ENCODE results near the gene NECTIN1.
A peak's percentile ranks its signal among the peaks of the same experiment; 100 is the strongest.

NECTIN1 gene

DNA sequence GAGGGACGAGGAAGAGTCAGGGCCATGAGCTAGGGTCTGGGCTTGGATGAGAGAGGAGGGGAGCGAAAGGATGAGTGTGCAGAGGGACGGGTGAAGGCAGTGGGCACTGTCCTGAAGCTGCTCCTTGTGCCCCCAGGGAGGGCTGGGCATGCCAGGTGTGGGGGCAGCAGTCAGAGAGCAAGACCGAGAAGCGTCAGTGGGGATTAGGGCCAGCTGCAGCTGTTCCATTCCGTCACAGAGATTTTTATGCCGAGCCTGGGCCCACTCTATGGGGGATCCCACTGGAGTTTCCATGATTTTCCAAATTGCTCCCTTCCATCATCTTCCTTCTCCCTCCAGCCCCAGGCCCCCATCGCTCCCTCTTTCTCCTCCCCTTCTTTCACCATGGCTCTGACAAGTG lies 93.2 kb downstream of the NECTIN1 start:
- no peak for DNase-seq

GRCh38 chr11:119635041-119635740 lies 93.8 kb downstream of the NECTIN1 start:
- DNase-seq: no peak

- no peak for DNase-seq
Observed at GRCh38 chr11:119634301-119634700, 94.7 kb downstream of the NECTIN1 start.

- DNase-seq: no peak
Observed at GRCh38 chr11:119629834-119630624, 99.0 kb downstream of the NECTIN1 start.

- DNase-seq: no peak
Observed at GRCh38 chr11:119629085-119629484, 99.9 kb downstream of the NECTIN1 start.

GRCh38 chr11:119627286-119627685 lies 101.7 kb downstream of the NECTIN1 start:
- DNase-seq: no peak

DNA sequence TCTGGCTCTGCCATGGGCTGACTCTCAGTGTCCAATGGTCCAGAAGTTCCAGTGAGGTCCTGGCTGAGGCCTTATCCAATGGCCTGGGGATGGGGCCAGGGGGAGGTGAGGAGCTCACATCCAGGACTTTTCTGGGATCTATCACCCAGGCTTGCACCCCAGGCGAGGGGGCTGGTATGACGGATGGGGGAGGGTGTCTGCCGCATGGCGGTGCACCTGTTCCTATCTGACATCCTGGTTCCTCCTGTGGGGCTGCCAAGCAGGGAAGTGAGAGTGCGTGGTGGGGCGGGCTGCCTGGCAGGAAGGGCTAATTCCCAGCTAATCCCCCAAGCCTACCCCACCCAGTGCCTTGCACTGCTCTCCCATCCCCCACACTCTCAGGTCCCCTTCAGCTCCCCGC lies 102.1 kb downstream of the NECTIN1 start:
- DNase-seq: no peak

- DNase-seq: no peak
Observed at GRCh38 chr11:119626197-119626841, 102.7 kb downstream of the NECTIN1 start.

- DNase-seq: no peak
Observed at GRCh38 chr11:119625206-119625978, 103.6 kb downstream of the NECTIN1 start.

DNA sequence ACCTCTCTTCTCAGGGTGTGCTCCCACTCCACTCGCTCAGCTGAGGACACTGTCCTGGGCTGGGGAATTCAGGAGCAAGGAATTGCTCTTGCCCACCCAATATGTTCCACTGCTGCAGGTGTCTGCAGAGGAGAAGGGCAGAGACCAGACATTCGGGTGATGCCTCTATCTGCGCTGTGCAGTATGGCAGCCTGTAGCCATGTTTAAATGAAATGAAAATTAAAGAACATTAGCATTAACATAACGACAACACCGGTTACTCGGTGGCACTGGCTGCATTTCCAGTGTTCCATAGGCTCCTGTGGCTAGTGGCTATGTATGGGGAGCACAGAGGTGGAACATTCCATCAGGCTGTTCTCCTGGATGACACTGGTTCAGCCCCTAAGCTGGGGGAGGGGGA lies 104.4 kb downstream of the NECTIN1 start:
- no peak for DNase-seq

DNA sequence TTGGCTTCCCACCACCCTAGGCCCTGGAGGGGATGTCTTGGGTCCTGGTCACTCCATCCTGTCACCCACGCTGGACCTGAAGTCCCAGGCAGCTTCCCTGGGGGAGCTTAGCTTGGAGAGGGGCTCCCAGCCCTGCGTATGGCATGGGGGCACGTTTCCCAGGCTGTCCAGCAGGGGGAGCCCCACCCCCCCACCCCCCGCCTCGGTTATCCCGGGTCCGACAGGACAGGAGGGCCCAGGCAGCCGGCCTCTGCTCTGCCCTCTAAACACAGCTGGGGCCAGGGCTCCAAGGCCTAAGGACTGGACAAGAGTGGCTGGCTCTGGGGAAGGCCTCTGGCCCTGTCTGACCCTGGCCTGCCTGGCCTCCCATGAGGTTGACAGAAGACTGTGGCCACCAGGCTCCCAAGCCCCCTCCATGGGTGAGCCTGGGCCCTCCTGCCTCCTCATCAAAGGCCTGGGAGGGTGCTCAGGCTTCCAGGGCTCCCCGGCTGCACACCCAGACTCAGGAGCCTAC lies 104.8 kb downstream of the NECTIN1 start:
- no peak for DNase-seq

GRCh38 chr11:119623682-119624081 lies 105.3 kb downstream of the NECTIN1 start:
- no peak for DNase-seq

DNA sequence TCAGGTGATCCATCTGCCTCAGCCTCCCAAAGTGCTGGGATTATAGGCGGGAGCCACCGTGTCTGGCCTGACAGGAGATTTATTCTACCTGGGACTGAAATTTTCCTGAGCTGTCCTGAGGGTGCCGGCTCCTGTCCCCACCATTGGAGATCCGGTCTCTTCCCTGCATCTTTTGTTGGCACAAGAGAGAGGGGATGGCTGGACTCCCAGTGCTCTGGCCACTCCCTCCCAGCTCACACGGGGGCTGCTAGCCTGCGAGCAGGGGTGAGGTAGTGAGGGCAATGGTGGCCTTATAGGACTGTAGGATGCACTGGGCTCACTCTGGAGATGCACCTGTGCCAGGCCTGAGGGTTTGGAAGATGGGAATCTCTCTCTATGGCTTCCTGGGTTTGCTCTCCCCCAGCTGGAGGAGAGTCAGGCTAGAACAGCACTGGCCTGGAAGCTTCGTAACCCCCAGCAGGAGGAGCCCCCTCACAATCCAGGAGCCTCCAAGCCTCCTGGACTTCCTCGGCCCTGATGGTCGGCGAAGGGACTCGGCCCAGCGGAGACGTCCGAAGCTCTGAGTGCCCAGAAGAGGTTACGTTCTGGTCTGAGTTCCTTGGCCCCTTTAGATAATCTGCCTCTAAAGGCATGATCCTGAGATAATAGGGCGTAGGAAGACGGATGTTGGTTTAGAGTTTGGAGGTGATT lies 106.4 kb downstream of the NECTIN1 start:
- DNase-seq: no peak

- no peak for DNase-seq
Observed at GRCh38 chr11:119619665-119620064, 109.3 kb downstream of the NECTIN1 start.

GRCh38 chr11:119618208-119618909 lies 110.6 kb downstream of the NECTIN1 start:
- no peak for DNase-seq

DNA sequence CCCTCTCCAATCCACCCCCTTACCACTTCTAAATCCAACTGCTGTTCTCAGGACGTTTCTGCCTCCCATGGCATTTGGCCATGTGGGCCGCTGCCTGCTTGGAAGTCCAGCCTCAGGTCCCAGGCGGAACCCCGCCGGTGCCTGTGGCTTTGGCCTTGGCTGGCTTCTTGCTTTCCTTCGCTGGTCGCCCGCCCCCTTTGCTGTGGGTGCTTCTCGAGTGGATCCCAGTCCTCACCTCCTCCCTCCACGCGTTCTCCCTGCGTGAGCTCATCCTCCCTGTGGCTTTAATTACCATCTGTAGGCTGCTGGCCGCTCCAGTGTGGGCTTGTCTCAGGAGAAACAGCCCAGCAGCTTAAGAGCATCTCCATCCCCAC lies 111.7 kb downstream of the NECTIN1 start:
- DNase-seq: no peak

DNA sequence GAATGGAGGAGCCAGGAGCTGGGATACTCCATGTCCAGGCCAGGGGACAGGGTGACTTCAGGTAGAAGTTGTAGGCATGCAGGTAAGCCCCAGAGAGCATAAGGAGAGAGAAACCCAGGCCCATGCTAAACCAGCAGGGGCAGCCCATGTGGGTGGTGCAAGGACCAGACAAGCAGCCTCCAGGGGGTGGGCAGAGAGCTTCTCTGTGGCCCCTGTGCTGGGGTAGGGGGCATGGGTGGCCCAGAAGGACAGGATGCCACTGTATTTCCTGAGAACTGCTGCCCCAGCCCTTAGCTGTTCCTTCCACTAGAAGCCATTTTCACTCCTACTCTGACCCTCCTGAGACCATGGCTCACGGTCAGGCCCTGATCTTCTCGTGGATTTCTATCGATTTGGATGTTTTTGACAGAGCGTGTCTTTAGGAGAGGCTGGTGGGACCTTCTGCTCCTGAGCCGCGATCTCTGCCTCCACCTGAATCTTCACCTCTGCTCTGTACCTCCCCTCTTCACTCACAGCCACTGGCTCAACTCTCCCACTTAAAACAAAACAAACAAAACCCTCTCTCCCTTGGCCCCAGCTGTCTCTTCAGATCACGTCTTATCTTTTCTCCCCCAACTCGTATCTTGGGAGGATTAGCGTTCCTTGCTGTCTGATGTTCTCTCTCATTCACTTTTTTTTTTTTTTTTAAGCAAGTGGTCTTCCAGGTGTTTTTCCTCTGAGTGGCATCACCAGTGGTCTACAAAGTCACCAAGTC lies 112.2 kb downstream of the NECTIN1 start:
- DNase-seq: no peak

DNA sequence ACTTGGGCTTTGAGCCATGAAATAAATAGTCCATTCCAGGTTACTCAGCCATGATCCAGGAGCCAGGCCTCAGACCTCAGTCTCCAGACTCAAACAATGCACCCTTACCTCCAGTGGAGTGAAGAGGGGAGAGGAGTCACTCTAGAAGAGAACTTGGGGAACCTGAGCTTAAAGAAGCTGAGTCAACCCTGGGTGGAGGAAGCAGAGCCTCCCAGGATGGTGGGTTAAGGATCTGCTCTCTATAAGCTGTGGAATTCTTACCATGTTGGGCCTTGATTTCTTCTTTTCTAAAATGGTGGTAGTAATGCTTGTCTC lies 113.2 kb downstream of the NECTIN1 start:
- no peak for DNase-seq

GRCh38 chr11:119615003-119615881 lies 113.8 kb downstream of the NECTIN1 start:
- peak; percentile 83 for DNase-seq

Measured in HCEC 1CT (cell line).